COR-L47 (cell line): ENCODE measurements around the gene RTTN.
"Not testable (repeated sequence)": the region's sequence is repeated elsewhere in the genome, so short reads cannot be mapped to it uniquely, and the experiment has no call there.

Experiments used
- DNase-seq: peaks from one replicate; lab custom pipeline; 2025; lab: John Stamatoyannopoulos, UW

The RTTN gene, protein sequence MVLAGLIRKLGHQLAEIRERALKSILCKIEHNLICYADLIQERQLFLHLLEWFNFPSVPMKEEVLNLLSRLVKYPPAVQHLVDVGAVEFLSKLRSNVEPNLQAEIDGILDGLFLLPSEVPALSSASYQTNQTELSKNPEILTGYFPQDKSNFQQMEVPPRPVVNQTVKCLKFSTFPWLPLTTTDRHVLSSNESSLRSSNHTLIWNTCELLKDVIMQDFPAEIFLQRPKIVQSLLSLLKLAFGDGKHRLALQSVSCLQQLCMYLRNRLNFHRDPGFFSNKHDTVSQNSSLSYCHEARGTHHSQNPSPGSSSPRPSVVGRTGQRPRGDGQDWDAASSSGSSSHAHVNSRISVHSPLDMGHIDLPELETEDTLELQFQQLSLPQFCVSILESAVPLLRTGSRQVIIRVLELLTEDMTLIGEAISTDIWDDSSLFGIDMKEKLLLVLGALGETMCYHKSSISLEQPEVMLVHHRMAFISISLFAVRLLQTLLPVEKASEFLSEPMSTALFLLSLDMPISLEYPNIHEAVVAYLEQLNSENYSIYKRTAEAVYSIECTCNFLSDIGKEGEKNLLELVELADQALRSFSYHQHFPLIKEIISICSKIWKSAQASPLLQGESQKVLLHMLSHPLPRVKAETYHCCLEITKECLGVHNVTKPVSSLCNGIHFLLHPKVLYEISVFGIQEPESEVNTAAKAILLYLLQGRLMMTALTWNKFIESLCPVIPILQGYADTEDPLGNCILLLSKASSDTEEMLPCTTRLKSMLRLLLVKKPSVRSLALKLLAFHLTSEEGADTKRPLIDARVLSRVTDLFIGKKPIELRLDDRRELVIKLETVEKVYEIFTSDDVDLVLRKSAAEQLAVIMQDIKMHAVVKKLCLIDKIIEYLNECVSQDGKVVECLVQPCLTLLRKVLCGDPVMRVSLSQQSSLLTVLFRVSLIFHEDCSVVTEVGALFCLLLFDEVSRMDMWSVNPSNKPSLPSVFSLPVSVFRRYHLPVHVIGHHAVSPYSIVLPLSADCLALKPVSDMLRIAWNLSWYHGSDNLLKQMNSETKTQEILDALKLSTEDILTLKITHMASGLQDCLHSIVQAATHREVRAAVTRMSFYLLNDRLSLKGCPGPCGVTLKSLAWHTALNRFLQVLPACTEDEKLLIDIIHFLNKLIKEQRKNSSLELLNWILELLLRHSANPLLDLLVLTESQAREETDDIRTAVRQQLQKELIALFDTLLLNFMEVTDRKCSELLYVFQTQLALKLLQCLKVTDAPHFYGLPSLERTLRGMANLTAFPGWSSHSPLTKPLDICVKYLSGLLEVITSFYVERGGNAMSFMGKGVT (N-terminal part only)

DNA sequence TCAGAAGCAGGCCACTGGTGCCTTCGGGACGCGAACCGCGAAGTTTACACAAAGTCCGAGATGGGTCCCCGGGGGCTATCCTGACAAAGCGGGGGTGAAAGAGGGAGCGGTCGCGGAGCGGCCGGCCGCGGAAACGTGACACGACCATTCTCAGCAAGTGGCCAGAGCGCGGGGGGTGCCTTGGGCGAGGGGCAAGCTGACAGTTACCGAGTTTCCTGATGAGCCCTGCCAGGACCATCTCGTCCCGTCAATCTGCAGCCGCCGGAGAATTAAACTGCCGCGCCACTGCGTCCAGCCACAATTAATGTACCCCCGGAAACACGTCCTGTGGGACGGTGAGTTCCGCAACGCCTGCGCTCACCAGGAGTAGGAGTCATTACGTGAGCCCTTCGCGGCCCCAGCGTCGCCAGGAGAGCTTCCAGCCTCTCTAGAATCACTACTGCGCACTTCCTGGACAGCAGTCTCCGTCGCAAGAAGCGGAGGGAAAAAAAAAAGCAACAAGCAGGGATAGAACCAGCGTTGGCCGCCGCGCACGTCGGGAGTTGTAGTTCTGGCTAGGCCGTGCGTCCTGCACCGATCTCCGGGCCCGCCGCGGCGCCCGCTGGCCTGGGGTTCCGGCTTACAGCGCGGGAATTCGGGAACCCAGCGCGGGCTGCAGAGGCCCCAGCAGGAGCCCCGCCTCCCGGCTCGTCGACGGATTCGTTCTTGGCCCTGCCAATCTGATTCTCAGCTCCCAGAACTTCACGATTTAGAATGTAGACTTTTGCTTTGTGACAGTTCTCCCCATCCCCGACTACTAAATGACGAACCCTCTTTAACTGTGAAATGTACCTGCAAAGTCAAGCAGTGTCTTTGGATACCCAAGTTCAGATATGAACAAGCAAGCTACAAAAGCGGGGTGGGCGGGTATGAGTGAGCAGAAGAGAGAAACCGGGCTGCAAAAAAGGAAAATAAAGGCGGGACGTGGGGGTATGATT lies at the start of gene RTTN:
Gene RTTN, minus strand, starts transcription at position 267 of the 977 bp plus-strand sequence. Its CDS starts 29 bp downstream, at position 238.
- peak; percentile 98 for DNase-seq

DNA sequence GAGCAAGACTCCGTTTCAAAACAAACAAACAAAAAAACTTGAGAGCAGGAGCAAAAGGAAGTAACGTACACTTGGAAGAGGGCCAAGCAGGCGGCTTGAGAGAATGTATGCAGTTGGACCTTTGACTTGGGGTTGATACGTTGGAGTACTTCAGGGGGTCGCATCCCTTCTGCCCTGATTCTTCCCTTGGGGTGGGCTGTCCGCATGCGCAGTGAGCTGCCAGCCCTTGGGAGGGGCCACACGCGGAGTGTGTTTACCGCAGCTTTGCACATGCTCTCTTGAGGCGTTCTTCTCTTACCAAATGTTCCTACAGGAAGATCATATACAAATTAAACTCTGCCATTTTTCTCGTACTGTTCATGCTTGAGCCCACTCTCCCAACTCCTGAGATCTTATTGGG lies 45.3 kb upstream of the RTTN start:
- no peak for DNase-seq

DNA sequence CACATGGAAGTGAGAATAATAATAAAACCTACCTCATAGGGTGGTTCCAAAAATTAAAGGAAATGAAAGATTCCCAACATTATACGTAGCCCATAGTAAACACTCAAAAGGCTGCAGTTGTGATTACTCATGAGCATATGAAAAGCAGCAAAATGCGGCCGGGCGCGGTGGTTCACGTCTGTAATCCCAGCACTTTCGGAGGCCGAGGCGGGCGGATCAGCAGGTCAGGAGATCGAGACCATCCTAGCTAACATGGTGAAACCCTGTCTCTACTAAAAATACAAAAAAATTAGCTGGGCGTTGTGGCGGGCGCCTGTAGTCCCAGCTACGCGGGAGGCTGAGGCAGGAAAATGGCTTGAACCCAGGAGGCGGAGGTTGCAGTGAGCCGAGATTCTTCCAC lies 44.4 kb upstream of the RTTN start:
- DNase-seq = not testable (repeated sequence)

DNA sequence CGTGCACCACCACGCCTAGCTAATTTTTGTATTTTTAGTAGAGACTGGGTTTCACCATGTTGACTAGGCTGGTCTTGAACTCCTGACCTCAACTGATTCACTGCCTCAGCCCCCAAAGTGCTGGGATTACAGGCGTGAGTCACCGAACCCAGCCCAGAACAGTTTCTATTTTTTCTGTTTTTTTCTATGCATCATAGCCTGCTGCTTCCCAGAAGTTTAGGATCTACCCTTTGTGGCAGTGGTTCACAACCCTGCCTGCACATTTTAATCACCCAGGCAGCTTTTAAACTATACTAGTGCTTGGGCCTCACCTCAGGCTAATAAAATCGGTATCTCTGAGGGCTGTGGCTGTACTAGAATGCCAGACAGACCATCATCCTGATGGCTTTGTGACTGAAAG lies 43.6 kb upstream of the RTTN start:
- no peak for DNase-seq

DNA sequence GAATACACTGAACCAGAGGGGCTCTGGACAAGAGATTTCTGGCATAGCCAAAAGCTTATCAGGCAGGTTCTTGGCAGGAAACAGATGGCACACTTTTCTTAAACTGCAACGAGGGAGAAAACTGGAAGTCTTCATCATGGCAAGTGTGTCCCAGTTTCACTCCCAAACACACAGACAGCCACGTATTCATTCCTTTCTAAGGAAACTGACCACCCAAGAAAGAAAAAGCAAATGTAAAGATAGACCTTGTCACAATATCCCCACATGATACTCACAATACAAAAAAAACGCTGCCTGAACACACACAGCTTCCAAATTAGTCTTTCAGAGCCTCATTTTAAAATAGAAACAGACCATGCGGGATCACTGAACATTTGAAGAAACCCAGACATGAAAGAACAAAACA lies 40.6 kb upstream of the RTTN start:
- DNase-seq = no peak

DNA sequence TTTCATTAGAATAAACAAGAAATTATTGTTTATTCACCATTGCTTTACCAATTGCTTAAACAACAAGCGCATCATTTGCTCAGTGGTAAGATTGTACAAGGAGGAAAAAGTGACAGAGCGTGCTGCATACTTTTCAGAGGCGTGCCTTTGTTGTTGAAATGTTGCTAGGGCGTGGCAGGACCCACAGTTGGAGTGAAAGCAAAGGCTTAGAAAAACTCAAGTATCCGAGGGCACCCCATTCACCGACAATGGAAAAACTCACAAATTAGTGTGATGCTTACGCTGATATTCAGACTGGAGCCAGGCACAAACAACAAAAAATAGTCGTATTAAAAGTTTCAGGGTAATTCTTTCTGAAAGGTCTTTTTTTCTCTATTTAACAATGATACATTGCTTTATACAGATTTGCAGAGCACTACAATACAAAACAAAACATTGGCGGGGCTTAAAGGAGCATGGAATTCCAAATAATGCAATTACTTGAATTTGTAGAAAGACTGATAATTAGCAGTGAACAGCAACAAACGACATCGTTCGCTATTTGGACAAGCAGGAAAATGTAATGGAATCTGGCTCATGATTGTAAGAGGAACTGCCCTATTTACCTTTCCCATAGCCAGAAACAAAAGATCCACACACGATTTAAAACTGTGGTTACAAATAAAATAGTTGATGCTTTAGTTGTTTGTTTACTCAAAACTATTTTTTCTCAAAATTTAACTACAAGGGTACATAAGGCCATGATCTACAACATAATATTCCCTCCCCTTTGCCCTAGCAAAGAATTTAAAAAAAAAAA lies 37.8 kb upstream of the RTTN start:
- no peak for DNase-seq

DNA sequence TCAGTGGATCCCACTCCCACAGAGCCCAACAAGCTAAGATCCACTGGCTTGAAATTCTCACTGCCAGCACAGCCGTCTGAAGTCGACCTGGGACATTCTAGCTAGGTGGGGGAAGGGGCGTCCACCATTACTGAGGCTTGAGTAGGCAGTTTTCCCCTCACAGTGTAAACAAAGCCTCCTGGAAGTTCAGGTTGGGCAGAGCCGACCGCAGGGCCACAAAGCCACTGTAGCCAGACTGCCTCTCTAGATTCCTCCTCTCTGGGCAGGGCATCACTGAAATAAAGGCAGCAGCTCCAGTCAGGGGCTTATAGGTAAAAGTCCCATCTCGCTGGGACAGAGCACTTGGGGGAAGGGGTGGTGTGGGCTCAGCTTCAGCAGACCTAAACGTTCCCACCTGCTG lies 31.4 kb upstream of the RTTN start:
- not testable (repeated sequence) for DNase-seq

DNA sequence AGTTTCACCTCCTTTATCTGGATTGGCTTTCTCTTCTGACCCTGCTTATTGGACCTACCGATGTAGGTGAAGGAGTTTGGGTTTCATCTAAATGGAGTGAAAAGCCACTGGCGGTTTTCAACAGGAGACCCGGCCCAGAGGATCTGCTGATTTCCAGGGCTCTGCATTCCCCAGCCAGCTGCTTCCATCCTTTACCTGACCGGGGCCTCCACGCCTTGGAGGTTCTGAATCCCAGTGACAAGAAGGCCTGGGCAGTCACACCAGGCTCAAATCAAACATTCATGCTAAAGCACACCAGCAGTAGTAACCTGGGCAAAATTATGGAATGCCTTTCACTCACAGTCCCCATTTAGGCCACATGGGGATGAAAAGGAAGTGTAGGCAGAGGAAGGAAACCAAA lies 30.0 kb upstream of the RTTN start:
- no peak for DNase-seq

DNA sequence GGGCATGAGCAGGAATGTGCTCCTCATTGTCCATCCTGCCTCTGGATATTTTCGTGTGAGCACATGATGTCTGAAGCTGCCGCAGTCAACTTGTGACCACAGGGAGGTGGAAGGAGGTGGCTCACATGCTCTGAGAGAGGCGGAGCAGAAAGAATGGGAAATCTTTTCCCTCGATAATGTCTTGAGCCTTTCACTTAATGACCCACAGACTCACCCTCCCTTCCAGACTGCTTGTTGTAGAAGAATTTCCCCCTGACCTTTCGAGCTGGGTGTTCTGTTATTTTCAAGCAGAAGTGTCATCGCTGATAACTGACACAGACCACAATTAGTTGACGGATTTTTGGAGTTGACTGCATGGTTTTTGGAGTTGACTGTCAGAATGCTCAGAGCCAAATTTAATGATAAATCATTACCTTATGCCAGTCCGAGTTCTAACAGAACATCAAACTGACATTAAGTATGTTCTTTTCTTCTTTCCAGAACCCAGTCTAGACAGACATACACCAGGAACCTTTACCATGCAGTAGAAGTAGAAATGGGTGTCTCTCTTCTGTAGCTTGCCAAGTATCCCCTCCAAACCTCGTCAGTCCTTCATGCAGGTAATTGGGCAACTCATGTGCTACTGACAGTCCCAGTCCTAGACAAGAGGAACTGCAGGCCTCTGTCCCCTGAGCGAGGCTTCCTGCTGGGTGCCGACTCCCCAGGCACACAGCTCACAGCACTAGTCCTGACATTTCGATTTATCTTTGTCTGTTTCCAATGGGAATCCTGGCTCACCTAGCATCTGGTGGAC lies 29.4 kb upstream of the RTTN start:
- no peak for DNase-seq

DNA sequence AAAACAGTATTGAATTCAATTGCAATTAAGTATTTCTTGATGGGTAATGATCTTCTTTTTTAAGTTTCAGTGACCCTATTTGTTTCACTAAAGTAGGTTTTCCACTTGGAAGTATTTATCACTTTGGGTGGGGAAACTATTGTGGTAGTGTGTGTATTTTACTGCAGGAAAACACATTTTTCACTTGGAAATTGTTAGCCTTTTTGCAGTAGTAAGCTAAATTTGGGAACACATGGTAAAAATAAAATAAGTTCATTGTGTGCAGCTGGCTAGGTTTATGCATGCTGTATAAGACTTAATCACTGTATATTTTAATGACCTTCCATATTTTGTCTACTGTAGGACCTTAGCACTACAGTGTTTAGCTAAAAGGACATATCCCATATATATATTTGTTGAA lies 28.5 kb upstream of the RTTN start:
- no peak for DNase-seq

DNA sequence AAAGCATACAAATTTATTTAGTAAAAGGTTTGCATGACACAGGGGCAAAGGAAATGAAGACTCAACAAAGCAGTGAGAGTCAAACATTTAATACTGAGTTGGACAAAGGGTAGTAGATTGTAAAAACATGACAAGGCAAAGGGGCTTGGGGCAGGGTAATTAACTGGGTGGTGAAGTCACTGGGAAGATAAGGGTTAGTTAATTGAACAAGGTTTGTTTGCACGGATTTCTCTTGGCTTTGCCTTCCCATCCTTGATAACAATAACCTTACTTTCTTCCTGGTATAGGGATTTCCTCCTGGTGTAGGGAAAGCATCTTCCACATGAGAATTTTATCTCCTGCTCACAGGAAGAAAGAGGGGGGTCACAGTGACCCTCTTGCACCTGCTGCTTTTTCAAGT lies 26.8 kb upstream of the RTTN start:
- no peak for DNase-seq

DNA sequence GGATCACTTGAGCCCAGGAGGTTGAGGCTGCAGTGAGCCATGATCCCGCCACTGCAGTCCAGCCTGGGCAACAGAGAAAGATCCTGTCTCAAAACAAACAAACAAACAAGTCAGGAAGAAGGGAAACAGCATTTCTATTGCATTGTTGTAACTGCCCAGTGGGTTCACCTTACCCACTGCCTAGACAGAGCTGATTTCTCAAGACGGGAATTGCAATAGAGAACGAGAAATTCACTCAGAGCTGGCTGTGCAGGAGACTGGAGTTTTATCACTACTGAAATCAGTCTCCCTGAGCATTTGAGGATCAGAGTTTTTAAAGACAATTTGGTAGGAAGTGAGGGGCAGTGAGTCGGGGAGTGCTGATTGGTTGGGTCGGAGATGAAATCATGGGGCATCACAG lies 24.2 kb upstream of the RTTN start:
- no peak for DNase-seq

DNA sequence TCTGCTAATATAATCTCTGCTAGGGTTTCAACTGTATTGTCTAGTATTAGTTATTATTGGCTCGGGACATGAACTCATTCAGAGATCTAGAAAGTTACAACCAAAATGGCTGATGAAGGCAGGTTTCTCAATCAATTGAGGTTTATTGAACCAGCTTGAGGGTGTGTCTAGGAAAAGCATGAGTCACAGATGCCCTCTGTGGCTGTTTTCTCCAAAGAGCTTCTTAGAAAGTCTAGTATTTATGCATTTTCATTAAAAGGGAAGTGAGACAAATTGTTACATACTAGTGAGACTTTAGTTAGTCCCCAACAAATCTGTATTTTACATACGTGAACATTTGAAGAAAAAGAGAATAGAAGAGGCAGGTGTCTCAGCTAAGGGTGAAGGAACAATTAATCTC lies 23.0 kb upstream of the RTTN start:
- no peak for DNase-seq

DNA sequence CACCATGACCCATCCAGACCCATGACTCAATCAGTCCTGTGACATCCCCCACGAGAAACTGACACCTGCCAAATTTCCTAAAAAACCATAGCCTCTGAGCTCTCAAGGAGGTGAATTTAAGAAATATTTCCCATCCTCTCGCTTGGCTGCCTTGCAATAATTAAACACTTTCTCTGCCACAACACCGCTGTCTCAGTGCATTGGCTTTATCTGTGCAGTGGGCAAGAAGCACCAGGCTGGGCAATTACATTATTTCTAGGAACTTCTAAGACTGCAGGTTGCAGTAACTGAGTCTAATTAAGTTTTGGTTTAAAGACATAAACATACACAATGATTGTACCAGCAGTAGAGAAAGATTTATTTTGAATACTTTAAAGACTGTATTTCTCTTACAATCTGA lies 22.0 kb upstream of the RTTN start:
- no peak for DNase-seq

DNA sequence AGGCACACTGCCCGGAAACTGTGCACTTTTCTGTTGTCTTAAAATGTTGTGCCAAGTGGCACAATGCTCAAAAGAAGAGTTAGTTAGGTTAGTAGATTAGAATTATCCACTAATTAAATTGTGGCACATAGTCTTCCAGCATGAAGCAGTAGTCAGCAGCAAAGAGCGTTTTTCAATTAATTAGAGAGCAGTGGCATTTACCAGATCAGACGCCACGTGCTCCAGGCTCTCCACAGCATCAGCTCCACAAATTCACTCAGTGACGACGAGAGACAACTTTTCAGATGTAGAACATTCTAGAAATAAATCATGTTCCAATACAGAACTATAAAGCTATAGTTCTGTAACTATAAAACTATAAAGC lies 16.4 kb upstream of the RTTN start:
- no peak for DNase-seq

DNA sequence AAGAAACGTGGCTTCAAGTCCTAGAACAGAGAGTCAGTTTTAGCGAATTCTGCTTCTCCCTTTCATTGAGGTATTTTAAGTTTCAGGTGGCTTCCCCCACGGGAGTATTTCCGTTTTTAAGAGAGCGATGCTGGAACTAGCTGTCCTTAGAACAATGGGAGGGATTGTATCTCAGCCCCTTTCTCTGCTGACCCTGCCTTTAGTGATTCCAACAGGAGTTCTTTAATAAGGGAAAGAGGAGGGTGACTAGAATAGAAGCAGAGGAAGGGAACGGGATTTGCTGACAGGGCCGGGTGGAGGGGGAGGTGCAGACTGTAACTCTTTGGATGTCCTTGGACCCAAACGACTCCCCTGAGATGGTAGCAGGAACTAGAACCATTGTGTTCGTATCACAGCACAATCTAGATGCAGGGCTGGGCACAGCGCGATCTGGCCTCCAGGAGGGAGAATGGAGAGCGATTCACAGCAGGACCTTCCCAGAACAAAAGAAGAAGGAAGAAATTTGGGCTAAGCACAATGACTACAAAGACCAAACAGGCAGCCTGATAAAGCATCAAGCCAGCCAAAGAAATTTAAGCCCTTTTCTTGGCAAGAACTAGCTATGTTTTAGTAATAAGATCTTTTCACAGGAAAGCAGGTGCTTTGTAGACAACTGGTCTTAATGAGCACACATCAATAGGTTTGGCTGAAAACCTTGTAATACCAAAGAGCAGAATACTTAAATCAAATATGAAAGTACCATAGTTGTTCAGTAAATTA lies 15.8 kb upstream of the RTTN start:
- DNase-seq = peak; percentile 90

DNA sequence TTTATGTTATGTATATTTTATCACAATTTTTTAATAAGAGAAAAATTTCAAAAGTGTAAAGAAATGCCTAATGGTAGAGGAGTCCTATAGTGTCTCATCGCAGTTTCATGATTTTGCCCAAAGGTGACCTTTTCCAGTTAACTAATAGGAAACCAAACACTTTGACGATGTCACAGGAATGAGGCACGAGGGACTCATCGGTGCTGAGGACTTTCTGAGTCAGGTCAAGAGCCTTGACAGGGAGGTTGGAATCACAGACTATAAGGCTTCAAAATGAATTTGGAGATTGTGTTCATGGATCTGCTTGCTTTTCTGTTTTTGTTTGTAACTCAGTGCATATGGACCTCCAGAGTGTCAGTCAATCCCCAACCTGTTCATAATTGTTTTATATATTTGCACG lies 15.1 kb upstream of the RTTN start:
- DNase-seq = no peak

DNA sequence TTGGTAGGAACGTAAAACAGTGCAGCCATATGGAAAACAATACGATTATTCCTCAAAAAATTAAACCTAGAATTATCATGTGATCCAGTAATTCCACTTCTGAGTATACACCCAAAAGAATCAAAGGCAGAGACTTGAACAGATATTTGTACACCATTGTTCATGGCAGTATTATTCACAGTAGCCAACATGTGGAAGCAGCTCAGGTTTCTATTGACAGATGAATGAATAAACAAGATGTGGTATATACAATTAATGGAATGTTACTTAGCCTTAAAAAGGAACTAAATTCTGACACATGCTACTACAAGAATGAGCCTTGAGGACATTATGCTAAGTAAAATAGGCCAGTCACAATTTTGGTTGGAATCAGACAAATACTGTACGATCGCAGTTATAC lies 14.2 kb upstream of the RTTN start:
- DNase-seq = no peak

DNA sequence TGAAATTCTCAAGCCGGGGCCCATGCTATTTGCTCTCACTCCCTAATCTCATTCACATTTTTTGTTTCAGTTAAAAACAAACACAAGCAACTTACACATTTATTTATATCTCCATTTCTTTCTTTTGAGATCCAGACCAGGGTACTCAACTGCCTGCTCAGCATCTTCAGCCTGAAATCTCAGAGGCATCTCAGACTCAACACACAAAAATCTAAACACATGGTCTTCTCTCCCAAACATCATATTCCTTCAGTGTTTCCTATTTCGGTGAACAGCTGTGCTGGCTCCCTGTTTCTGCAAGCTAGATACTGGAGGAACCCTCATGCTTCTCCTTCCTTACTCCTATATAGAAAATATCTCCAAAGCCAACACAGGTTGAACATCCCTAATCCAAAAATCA lies 11.3 kb upstream of the RTTN start:
- DNase-seq = no peak
